ENCODE data around the gene PRKAG2.

Gene PRKAG2

GRCh38 chr7:151817981-151818673, 58.8 kb downstream of the PRKAG2 start:
- DNase-seq (ENCODE audit: low read depth) = no peak

GRCh38 chr7:151817315-151817690, 59.6 kb downstream of the PRKAG2 start:
- no peak for DNase-seq (ENCODE audit: low read depth)

- no peak for DNase-seq (ENCODE audit: low read depth)
Measured at GRCh38 chr7:151816562-151817314, 60.2 kb downstream of the PRKAG2 start.

- DNase-seq (ENCODE audit: low read depth) = no peak
Measured at GRCh38 chr7:151815419-151815818, 61.5 kb downstream of the PRKAG2 start.

- DNase-seq (ENCODE audit: low read depth) = no peak
Measured at GRCh38 chr7:151814400-151815009, 62.4 kb downstream of the PRKAG2 start.

- no peak for DNase-seq (ENCODE audit: low read depth)
Measured at GRCh38 chr7:151813997-151814396, 62.9 kb downstream of the PRKAG2 start.

GRCh38 chr7:151813445-151813844, 63.5 kb downstream of the PRKAG2 start:
- no peak for DNase-seq (ENCODE audit: low read depth)

GRCh38 chr7:151812967-151813366, 63.9 kb downstream of the PRKAG2 start:
- no peak for DNase-seq (ENCODE audit: low read depth)

GRCh38 chr7:151810441-151811232, 66.3 kb downstream of the PRKAG2 start:
- no peak for DNase-seq (ENCODE audit: low read depth)

- no peak for DNase-seq (ENCODE audit: low read depth)
Measured at GRCh38 chr7:151809864-151810170, 67.1 kb downstream of the PRKAG2 start.

GRCh38 chr7:151809146-151809863, 67.6 kb downstream of the PRKAG2 start:
- no peak for DNase-seq (ENCODE audit: low read depth)

- DNase-seq (ENCODE audit: low read depth) = no peak
Measured at GRCh38 chr7:151808400-151809145, 68.3 kb downstream of the PRKAG2 start.

GRCh38 chr7:151807846-151808245, 69.1 kb downstream of the PRKAG2 start:
- no peak for DNase-seq (ENCODE audit: low read depth)

- DNase-seq (ENCODE audit: low read depth) = no peak
Measured at GRCh38 chr7:151806952-151807775, 69.8 kb downstream of the PRKAG2 start.

- DNase-seq (ENCODE audit: low read depth) = no peak
Measured at GRCh38 chr7:151806204-151806603, 70.7 kb downstream of the PRKAG2 start.

- DNase-seq (ENCODE audit: low read depth) = no peak
Measured at GRCh38 chr7:151805191-151805590, 71.7 kb downstream of the PRKAG2 start.

GRCh38 chr7:151804756-151805155, 72.2 kb downstream of the PRKAG2 start:
- DNase-seq (ENCODE audit: low read depth) = no peak

- no peak for DNase-seq (ENCODE audit: low read depth)
Measured at GRCh38 chr7:151803841-151804240, 73.1 kb downstream of the PRKAG2 start.

GRCh38 chr7:151802469-151802846, 74.5 kb downstream of the PRKAG2 start:
- no peak for DNase-seq (ENCODE audit: low read depth)

GRCh38 chr7:151801782-151802468, 75.0 kb downstream of the PRKAG2 start:
- DNase-seq (ENCODE audit: low read depth) = no peak
